ENCODE results near the gene GATD1.

The GATD1 gene

DNA sequence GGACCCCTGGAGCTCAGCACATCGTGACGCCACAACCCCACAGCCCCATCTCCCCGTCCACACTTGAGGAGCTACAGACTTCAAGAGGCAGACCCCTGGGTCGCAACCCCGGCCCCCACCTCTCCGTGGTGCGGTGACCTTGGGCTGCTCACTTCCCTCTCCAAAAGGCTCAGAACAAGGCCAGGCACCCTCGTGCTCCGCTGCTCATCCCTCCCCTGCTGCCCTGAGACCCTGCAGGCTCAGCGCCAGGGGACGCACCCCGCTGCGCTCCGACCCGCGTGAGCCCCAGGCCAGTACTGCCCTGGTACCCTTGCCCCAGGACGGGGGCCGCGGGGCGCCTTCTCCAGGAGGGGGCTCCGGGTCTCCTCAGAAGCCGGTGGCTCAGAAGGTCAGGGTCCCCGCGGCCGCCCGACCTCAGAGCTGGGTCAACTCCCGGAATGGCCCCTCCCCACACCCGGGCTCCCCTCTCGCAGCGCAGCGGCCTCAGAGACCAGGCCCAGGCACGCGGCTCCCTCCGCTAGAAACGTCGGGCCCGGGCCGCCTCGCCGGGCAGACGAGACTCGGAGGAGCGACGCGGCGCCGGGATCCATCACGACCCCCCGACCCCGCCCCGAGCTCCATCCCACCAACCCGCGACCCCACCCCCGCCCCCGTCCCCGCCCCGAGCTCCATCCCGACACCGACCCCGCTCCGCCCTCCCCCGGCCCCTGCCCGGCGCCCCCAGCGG lies 563 bp downstream of the GATD1 start:
- peak; percentile 71 for DNase-seq

DNA sequence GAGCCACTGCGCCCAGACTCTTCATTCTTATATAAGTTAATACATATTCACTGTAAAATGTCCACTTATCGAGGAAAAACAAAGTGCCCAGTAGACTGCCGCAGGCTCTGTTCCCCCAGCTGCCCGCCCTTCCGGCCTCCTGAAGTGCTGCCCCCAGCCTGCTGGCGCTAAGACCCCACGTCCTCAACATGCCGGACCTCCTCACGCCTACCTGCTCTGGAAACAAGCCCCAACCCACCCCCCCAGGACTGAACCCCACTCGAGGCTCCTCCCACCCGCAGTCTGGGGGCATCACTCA lies 1.1 kb downstream of the GATD1 start:
- DNase-seq: no peak

DNA sequence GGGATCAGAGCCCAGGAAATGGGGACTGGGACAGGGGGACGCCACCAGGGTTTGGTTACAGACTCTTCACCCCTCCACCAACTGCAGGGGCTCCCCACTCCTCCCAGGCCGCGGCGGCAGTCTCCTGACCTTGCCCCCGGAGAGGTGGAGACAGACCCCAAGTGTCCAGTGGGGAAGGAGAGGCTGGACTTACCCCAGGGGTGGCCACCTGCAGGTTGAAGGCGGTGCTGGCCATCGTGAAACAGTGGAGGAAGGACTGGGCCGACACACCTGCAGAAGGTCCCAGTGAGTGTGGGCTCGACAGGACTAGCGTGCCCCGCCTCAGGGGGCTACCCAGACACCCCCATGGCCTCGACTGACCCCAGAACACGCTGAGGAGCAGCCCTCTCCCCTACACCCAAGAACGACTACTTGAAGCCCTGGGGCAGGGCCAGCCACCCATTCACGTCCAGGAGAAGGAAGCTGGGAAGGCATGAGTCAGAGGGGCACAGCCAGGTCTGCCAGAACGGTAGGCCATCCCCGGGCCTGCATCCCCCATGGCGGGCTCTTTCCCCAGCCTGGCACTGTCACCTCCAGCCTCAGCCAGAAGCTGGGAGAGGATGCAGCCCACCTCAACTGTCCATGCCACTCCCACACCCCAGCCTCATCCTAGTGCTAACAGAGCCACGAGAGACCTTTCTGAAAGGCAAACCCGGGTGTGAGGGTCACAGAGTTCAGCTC lies 2.3 kb downstream of the GATD1 start:
- no peak for DNase-seq

DNA sequence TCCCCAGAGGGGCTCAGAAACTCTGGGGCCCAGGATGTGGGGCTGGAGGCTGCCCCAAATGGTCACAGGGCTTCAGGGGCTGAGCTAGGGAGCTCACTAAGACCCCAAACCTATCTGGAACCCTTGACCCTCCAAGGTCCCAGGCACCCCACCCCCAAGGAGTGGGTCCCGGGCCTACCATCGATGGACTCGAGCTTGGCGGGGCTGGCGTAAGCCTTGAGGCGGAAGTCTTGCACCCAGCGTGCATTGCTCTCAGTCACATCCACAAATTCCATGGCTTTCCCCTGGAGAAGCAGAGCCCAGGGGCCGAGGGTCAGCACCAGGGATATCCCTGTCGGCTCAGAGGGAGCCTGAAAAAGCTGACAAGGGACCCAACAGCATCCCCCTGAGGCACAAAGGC lies 3.5 kb downstream of the GATD1 start:
- DNase-seq: no peak

DNA sequence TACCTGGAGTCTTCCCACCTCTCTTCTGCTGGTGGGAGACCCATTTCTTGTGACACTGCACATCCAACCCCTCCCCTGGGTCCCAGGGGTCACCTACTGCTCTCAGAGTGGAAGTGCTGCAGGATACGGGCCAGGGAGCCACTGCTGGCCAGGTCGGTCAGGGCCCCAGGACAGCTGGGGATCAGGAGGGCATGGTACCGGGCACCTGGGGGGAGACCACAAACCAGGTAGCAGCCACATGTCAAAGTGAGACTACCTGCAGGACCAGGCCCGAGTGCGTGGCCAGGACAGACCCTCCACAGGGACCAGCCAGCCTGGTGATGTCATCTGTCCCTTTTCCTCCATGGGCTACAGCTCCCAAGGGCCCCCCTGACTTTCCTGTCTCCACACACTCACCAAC lies 3.9 kb downstream of the GATD1 start:
- DNase-seq: no peak

DNA sequence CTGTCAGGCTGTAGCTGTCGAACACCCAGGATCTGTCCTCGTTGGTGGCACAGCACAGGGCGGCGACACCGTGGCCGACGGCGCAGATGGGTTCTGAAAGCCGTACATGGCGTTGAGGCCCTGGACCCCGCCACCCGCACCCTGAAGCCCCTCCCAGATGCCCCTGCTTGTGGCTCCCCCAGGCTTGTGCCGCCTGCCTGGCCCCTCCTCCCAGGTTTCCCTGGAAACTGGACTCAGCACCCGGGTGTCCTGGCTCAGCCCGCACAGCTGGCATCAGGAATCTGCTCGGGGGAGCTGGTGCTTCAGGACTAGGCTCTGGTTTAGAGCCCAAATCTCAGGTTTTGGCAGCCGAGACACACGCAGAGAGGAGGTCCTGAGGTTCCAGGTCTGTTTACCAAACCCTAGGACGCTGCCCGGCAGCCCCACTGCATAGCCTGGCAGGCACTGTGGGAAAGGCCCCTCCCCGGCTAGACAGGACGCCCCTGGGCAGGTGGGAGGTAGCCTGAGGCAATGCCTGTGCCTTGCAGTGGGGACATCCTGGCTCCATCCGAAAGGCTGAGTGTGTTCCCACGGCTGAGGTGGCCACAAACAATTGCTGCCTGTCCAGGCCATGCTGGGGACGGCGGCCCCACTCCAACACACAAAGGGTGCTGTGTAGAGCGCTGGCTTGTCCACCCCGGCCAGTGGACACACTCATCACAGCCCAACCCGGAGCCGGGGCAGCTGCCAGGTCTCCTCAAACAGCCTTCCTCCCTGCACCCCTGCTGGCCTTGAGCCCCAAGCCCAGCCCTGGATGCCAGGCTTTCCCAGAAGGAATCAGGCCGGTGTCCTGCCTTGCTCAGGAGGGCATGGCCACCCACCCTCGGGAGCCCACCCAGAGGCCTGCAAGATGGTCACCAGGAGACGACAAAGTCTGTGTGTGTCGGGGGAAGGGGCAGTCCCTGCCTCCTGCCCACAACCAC lies 4.6 kb downstream of the GATD1 start:
- no peak for DNase-seq

DNA sequence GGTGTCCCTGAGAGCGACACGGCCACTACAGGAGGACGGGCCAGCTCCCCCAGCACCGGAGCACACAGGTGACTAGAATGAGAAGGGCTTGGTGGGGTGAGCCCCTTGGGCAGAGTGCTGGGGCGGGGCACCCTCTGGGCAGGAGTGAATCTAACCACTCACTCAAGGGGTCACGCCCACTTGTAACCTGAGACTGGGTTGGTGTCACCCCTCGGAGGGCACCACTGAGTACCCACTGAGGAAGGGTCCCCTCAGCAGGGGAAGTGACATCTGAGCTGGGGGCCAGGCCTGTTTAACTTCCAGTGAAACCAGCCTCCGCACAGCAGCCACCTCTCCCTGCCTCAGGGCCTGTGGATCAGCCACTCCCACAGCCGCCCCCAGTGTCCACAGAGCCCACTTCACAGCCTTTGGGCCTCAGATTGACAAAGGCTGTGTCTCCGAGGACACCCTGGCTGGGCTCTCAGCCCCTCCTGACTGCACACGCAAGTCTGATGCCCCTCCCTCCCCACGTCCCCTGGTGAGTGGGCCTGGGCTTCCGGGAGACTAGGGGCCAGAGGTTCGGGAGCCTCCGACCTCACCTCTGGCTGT lies 5.6 kb downstream of the GATD1 start:
- no peak for DNase-seq

DNA sequence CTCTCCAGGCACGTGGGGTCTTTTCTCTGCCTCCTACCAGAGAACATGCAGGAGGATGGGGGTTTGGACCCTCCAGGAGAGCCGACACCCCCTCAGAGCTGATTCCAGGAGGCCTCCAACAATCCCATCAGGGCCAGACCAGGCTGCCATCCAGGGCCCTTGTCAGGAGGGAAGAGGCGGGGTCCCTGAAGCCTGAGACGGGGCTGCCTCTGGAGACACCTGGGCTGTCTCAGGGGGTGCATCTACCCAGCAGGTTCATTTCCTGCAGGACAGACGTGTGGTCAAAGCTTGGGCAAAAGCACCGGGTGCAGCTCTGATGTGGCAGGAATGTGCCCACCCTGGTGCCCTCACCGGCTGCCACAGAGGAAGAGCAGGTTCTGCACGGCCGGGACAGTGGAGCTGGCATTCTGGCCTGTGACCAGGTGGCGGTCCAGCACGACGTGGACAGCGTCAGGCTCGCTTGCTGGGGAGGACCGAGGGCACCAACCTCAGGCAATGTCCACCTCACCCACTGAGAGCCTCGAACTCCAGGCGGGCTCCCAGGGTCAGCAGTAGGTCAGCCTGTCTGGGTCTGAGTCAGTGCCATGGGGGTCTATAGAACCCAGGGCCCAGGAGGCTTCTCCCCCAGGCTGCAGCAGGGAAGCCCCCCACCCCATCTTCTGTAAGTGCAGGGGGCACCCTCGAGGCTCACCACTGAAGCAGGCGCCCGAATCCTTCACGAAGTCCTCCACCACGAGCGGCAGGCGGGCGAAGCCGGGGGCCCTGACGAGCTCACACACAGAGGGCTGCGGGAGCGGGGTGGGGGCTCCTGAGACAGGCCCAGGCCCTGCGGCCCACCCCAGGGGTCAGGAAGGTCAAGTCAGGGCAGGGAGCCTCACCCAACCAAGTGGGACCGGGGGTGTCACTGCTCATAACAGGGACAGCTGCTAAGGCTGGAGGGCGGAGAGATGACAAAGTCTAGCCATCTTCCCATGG lies 6.4 kb downstream of the GATD1 start:
- DNase-seq: no peak

DNA sequence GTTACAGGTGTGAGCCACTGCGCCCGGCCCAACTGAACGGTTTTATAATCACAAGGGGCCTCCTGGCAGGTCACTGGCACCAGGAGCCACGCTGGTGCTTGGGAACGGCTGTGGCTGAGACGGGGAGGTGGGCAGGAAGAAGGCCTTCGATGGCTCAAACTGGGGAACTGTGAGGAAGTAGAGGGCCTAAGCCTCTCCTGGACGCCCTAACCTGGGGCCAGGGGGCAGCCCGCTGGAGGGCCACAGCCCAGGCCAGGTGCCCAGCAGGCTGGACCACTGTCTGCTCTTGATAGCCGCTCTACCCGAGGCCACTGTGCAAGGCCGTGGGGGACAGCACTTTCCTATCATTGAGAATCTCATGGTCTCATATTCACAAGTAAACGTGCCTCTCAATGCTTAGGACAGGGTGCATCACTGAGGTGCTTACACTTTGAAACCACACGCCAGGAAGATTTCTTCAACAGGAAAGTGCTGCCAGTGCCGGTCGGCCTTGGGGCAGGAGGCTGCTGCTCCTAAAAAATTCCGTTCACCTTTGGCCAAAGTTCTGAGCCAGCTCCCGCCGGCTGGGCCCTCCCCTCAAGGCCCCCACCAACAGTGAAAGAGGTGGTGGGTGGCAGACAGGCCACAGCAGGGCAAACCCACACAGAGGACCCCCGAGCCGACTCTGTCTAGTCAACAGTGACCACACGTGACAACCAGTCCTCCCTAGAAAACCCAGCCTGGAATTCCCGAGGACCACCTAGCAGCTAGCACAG lies 7.2 kb downstream of the GATD1 start:
- DNase-seq: no peak

DNA sequence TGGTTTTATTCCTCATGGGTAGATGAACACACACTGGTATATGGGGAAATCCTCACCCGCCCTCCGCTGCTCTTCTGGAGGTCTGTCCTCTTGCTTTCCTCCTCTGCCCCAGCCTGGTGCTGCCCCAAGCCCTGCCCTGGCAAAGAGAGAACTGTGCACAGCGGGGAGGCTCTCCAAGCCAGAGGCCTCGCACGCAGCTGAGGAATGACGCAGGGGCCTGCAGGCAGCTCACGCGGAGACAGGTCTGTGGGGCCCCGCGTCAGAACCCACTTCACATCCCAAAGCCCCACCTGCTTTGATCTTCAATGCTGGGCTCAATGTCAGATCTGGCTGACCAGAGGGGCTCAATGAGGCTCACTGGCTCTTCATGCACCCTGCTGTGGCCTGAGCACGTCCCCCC lies 10.0 kb downstream of the GATD1 start:
- DNase-seq: no peak

DNA sequence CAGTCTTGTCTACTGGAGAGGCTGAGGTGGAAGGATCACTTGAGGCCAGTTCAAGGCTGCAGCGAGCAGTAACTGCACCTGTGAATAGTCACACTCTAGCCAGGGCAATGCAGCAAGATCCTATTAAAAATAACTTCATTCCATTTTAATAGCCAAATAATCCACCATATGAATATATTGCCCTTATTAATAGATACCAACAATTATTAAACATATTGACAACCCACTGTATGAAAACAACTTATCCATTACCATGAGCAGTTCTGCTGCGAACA lies 10.4 kb downstream of the GATD1 start:
- DNase-seq: no peak

DNA sequence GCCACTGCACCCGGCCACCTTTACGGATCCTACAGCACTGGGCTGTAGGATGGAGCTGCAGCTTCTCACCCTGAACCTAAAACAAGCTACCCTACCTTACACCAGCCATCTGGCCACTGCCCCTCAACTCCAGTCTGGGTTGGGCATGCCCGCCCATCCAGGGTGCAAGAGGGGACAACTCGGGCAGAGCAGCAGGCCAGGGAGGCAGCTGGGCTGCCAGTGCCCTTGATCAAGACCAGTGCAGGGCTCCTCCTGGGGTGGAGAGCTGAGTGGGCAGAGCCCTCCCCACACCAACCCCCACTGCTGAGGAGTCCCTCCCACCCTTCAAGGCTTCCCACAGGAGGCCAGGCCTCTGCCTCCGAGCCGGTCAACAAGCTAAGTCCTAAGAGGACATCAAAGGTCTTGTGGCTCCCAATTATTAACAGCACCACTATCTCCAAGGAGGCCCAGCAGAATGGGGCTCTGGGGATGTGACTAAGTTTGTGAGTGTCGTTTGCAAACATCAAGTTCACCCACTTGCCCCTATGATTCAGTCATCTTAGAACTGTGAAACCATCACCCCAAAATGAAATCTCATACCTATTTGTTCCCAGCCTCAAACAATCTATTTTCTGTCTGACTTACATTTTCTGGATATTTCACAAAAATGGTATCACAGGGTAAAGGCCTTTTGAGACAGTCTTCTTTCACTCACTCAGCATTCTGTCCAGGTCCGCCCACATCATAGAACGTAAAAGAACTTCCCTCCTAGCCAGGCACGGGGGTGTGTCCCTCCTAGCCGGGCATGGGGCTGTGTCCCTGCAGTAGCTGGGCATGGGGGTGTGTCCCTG lies 11.0 kb downstream of the GATD1 start:
- DNase-seq: no peak

DNA sequence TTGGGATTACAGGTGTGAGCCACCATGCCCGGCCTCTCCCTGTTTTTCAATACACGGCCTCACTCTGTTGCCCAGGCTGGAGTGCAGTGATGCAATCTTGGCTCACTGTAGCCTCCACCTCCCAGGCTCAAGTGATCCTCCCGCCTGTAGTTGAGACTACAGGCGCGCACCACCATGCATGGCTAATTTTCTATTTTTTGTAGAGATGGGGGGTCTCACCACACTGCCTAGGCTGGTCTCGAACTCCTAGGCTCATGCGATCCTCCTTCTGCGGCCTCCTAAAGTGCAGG lies 11.5 kb downstream of the GATD1 start:
- no peak for DNase-seq

DNA sequence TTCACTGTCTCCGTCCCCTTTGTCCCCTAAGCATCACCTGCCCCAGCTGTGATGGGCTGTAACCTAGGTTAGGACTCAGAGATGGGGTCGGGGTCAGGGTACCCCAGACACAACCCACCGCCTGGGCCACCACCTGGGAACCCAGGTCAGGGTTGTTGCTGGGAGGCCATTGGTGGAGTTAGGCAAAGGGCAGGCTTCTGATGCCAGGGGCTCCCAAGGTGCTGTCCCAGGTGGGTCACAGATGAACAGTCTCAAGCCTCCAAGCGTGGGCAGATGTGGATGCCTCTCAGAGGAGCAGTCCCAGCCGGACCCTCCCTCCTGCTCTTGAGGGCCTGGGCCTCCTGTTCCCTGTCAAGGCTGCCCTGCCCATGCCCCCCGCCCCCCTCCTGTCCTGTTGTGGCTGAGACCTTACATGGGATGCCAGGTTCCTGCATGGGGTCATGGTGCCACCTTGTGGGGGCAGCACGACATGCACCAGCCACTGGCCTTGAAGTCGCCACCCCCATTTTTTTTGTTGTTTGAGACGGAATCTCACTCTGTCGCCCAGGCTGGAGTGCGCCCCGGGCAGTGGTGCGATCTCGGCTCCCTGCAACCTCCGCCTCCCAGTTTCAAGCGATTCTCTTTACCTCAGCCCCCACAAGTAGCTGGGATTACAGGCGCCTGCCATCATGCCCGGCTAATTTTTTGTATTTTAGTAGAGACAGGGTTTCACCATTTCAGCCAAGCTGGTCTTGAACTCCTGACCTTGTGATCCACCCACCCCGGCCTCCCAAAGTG lies 12.1 kb downstream of the GATD1 start:
- DNase-seq: peak; percentile 35

DNA sequence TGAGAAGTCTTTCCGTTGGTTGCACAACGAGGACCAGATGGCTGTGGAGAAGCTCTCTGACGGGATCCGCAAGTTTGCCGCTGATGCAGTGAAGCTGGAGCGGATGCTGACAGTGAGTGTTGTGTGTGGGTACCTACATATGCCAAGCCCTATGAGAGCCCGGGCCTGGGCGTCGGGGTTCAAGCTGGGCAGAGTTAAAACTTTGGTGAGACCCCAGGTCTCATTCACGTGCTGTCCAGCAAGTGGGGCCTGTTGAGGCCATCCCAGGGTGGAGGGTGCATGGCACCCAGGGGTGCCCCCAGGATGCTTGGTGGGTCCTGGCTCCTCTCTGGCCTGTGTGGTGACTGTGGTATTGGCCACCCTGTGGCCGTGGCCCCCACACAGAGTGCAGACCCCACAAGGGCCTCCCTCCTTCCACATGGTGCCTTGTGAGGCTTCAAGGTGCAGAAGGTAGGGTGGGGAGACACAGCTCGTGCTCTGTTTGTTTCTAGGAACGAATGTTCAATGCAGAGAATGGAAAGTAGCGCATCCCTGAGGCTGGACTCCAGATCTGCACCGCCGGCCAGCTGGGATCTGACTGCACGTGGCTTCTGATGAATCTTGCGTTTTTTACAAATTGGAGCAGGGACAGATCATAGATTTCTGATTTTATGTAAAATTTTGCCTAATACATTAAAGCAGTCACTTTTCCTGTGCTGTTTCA lies 12.8 kb downstream of the GATD1 start:
- DNase-seq: no peak

DNA sequence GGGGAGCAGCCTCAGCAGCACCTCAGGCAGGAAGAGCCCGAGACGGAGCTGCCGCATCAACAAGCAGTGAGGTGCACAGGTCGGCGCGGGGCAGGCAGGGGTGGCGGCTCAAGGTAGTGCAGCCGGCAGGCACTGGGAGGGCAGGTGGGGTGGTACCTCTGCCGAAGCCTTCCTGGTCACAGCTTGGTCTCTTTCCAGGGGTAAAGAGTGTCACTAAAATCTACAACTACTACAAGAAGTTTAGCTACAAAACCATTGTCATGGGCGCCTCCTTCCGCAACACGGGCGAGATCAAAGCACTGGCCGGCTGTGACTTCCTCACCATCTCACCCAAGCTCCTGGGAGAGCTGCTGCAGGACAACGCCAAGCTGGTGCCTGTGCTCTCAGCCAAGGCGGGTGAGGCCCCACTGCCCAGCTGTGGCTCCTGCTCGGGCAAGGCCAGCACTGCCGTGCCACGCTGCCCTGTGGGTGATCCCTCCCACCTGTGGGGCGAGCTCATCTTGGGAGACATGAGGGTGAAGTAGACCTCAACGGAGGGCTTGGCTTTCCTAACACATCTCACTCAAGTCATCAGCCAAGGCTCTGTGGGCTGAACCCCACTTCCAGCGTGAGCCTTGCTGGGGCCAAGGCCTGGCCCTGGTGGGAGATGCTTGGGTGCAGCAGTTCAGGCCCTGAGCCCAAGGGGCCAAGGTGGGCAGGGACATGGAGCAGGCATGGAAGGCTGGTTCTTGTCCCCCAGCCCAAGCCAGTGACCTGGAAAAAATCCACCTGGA lies 13.6 kb downstream of the GATD1 start:
- DNase-seq: no peak

DNA sequence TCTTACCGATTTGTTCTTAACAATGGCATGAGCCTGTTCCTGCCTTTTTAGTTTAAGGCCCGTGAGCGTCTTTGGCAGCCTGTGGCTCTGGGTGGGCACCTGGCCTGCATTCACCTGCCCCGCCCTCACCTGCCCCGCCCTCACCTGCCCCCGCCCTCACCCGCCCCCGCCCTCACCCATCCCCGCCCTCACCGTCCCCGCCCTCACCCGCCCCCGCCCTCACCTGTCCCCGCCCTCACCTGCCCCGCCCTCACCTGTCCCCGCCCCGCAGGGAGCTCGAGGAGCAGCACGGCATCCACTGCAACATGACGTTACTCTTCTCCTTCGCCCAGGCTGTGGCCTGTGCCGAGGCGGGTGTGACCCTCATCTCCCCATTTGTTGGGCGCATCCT lies 14.2 kb downstream of the GATD1 start:
- no peak for DNase-seq

DNA sequence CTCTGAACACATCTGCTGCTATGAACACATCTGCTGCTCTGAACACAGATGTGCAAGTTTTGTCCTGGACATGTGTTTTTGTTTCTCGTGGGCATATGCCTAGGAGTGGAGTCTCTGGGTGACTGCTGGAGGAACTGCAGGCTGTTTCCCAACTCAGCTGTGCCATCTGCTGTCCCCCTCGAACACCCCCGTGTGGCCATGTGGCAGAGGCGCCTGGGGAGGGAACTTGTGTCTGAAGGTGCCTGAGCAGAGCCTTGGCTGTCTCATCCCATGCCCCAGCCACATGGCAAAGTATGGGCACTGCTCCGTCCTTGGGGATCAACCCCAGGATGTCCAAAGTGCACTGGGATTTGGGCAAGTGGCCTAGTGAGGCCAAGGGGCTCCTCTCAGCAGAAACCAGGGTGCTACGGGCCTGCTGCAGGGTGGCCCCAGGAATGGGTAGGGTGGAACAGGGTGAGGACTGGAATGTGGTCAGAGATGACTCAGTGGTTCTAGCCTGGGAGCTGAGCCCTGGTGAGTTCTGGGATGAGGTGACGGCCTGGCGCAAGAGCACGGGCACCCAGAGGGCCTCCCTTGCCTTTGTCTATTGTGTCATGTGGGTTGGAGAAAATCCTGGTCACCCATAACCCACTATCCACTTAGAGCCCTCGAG lies 14.7 kb downstream of the GATD1 start:
- DNase-seq: peak; percentile 76

Measured in NCI-H82 (cell line).